Measurements from ENCODE around the gene GRIN2A. TPM values are rescaled to one million over a fixed set of nuclear protein-coding genes. Genes with fewer than 3 reads are reported as not detected.

Gene GRIN2A
- total RNA-seq, 1 donor from 2014 or later: not detected

- H3K4me3 Mint-ChIP-seq (ENCODE audit: unreplicated experiment): no peak overlapping the region
- no peaks in the 10 kb centered on the region for H3K4me1 Mint-ChIP-seq (ENCODE audit: low read depth)
- H3K9me3 Mint-ChIP-seq (ENCODE audit: low read depth): no peaks in the 10 kb centered on the region
- H3K27me3 Mint-ChIP-seq (ENCODE audit: low read depth): peaks cover 2% of the 10 kb centered on the region
- no peak for DNase-seq (ENCODE audit: low spot score)
- no peak overlapping the region for H3K27ac Mint-ChIP-seq (ENCODE audit: unreplicated experiment)
- no peak for TF ChIP-seq CTCF (IDR thresholded peaks at IDR 0.05)
- H3K36me3 Mint-ChIP-seq (ENCODE audit: low read depth): no peaks in the 10 kb centered on the region
These were observed 317.8 kb downstream of the GRIN2A start for GRCh38 chr16:9864461-9864860.

GRCh38 chr16:9862327-9862726, 319.9 kb downstream of the GRIN2A start:
- Mint-ChIP-seq H3K27me3 (ENCODE audit: low read depth) (peaks cover 2% of the 10 kb centered on the region), H3K36me3 (ENCODE audit: low read depth) (no peaks in the 10 kb centered on the region)
- no peak for TF ChIP-seq CTCF (IDR thresholded peaks at IDR 0.05)

GRCh38 chr16:9860876-9861275, 321.4 kb downstream of the GRIN2A start:
- Mint-ChIP-seq H3K4me1 (ENCODE audit: low read depth) (no peaks in the 10 kb centered on the region), H3K27ac (ENCODE audit: unreplicated experiment) (no peak overlapping the region), H3K36me3 (ENCODE audit: low read depth) (no peaks in the 10 kb centered on the region), H3K27me3 (ENCODE audit: low read depth) (peaks cover 2% of the 10 kb centered on the region), H3K9me3 (ENCODE audit: low read depth) (no peaks in the 10 kb centered on the region), H3K4me3 (ENCODE audit: unreplicated experiment) (no peak overlapping the region)
- no peak for DNase-seq (ENCODE audit: low spot score)
- TF ChIP-seq CTCF (IDR thresholded peaks at IDR 0.05): no peak

More at GRCh38 chr16:9862327-9862726, 319.9 kb downstream of the GRIN2A start:
- Mint-ChIP-seq H3K27ac (ENCODE audit: unreplicated experiment) (no peak overlapping the region), H3K4me1 (ENCODE audit: low read depth) (no peaks in the 10 kb centered on the region), H3K9me3 (ENCODE audit: low read depth) (no peaks in the 10 kb centered on the region), H3K4me3 (ENCODE audit: unreplicated experiment) (no peak overlapping the region)
- no peak for DNase-seq (ENCODE audit: low spot score)

- Mint-ChIP-seq H3K27ac (ENCODE audit: unreplicated experiment) (no peak overlapping the region), H3K27me3 (ENCODE audit: low read depth) (peaks cover 2% of the 10 kb centered on the region), H3K4me1 (ENCODE audit: low read depth) (no peaks in the 10 kb centered on the region), H3K4me3 (ENCODE audit: unreplicated experiment) (no peak overlapping the region), H3K9me3 (ENCODE audit: low read depth) (no peaks in the 10 kb centered on the region), H3K36me3 (ENCODE audit: low read depth) (no peaks in the 10 kb centered on the region)
- TF ChIP-seq CTCF (IDR thresholded peaks at IDR 0.05): no peak
- DNase-seq (ENCODE audit: low spot score): no peak
These were observed 322.4 kb downstream of the GRIN2A start for GRCh38 chr16:9859701-9860327.

GRCh38 chr16:9854675-9855074, 327.6 kb downstream of the GRIN2A start:
- TF ChIP-seq CTCF (IDR thresholded peaks at IDR 0.05): no peak
- no peaks in the 10 kb centered on the region for H3K36me3 Mint-ChIP-seq (ENCODE audit: low read depth)
- no peak overlapping the region for H3K4me3 Mint-ChIP-seq (ENCODE audit: unreplicated experiment)
- DNase-seq (ENCODE audit: low spot score): no peak
- peaks cover 2% of the 10 kb centered on the region for H3K27me3 Mint-ChIP-seq (ENCODE audit: low read depth)
- peaks cover 6% of the 10 kb centered on the region for H3K9me3 Mint-ChIP-seq (ENCODE audit: low read depth)
- no peaks in the 10 kb centered on the region for H3K4me1 Mint-ChIP-seq (ENCODE audit: low read depth)
- no peak overlapping the region for H3K27ac Mint-ChIP-seq (ENCODE audit: unreplicated experiment)

Data from chondrocyte (in vitro differentiated cells).